ENCODE data around the gene MAGI2.
A peak's percentile ranks its signal among the peaks of the same experiment; 100 is the strongest.

Gene MAGI2

GRCh38 chr7:78406531-78406930 is 1046.9 kb downstream of the MAGI2 start:
- no peak overlapping the region for H3K4me3 ChIP-seq (ENCODE audit: low read length)
- no peak for DNase-seq (ENCODE audit: low read depth)
- TF ChIP-seq CTCF (conservative IDR thresholded peaks at IDR 0.05; ENCODE audit: low read length): no peak

DNA sequence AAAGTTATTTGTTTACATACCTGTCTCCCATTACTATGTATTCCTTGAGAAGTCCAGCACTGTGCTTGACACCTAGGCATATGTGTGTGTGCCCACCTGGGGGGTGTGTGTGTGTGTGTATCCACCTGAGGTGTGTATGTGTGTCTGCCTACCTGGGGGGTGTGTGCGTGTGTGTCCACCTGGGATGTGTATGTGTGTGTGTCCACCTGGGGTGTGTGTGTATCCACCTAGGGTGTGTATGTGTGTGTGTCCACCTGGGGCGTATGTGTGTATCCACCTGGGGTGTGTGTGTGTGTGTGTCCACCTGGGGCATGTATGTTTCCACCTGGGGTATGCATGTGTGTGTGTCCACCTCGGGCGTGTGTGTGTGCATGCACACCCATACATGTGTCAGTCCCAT is 1051.4 kb downstream of the MAGI2 start:
- H3K4me3 ChIP-seq (ENCODE audit: low read length): no peak overlapping the region
- no peak for DNase-seq (ENCODE audit: low read depth)
- TF ChIP-seq CTCF (conservative IDR thresholded peaks at IDR 0.05; ENCODE audit: low read length): no peak

GRCh38 chr7:78400038-78400437 is 1053.4 kb downstream of the MAGI2 start:
- no peak overlapping the region for H3K4me3 ChIP-seq (ENCODE audit: low read length)
- DNase-seq (ENCODE audit: low read depth): no peak
- TF ChIP-seq CTCF (conservative IDR thresholded peaks at IDR 0.05; ENCODE audit: low read length): no peak

GRCh38 chr7:78399033-78399769 is 1054.3 kb downstream of the MAGI2 start:
- DNase-seq (ENCODE audit: low read depth): peak; percentile 25
- TF ChIP-seq CTCF (conservative IDR thresholded peaks at IDR 0.05; ENCODE audit: low read length): no peak
- no peak overlapping the region for H3K4me3 ChIP-seq (ENCODE audit: low read length)

- no peak overlapping the region for H3K4me3 ChIP-seq (ENCODE audit: low read length)
- no peak for TF ChIP-seq CTCF (conservative IDR thresholded peaks at IDR 0.05; ENCODE audit: low read length)
- DNase-seq (ENCODE audit: low read depth): no peak
Measured at GRCh38 chr7:78398576-78398975, 1054.9 kb downstream of the MAGI2 start.

- no peak for TF ChIP-seq CTCF (conservative IDR thresholded peaks at IDR 0.05; ENCODE audit: low read length)
- DNase-seq (ENCODE audit: low read depth): no peak
- H3K4me3 ChIP-seq (ENCODE audit: low read length): no peak overlapping the region
Measured at GRCh38 chr7:78398081-78398480, 1055.4 kb downstream of the MAGI2 start.

GRCh38 chr7:78396210-78396609 is 1057.3 kb downstream of the MAGI2 start:
- TF ChIP-seq CTCF (conservative IDR thresholded peaks at IDR 0.05; ENCODE audit: low read length): no peak
- DNase-seq (ENCODE audit: low read depth): no peak

More at GRCh38 chr7:78396210-78396609, 1057.3 kb downstream of the MAGI2 start:
- H3K4me3 ChIP-seq (ENCODE audit: low read length): no peak overlapping the region
